GM23338 (cell line): ENCODE measurements around the gene EGLN2. TPM values are rescaled to one million over a fixed set of nuclear protein-coding genes. Genes with fewer than 3 reads are reported as not detected.
"Not testable (repeated sequence)": the region's sequence is repeated elsewhere in the genome, so short reads cannot be mapped to it uniquely, and the experiment has no call there.

Experiments
- ATAC-seq: fragments of 200-7000 bp; cut with Tn5 transposase; 3 replicates; pipeline ENCODE4 v1.9.1; 2020
- DNase-seq: peaks from one replicate; pipeline ENCODE4 v3.0.0-alpha.2; 2015; ENCODE audit warnings: low spot score
- H2AFZ ChIP-seq: fragments of 200-600 bp; sonication (generic); 2 replicates; pipeline ENCODE4 v1.8.0; 2016; ENCODE audit warnings: antibody characterized with exemption, mild to moderate bottlenecking, moderate library complexity
- H3F3A ChIP-seq: fragments of 200-600 bp; sonication (generic); replicated peaks from 2 replicates; pipeline ENCODE4 v1.8.0; 2017; ENCODE audit warnings: antibody characterized with exemption, mixed run types, low read depth
- H3K27ac ChIP-seq: fragments of 200-600 bp; sonication (generic); 2 replicates; pipeline ENCODE4 v1.6.1; 2016; ENCODE audit warnings: low read depth
- H3K27me3 ChIP-seq: fragments of 200-600 bp; sonication (generic); 2 replicates; pipeline ENCODE4 v1.8.0; 2016; ENCODE audit warnings: mild to moderate bottlenecking, mixed run types, moderate library complexity; ENCODE audit not compliant: insufficient read depth
- H3K36me3 ChIP-seq: fragments of 200-600 bp; sonication (generic); 2 replicates; pipeline ENCODE4 v1.8.0; 2016; ENCODE audit warnings: mild to moderate bottlenecking; ENCODE audit not compliant: insufficient read depth
- H3K4me1 ChIP-seq: fragments of 200-600 bp; sonication (generic); 2 replicates; pipeline ENCODE4 v1.8.0; 2016; ENCODE audit warnings: mild to moderate bottlenecking, moderate library complexity; ENCODE audit not compliant: insufficient read depth
- H3K4me2 ChIP-seq: fragments of 200-600 bp; sonication (generic); 2 replicates; pipeline ENCODE4 v1.7.1; 2017; ENCODE audit warnings: mixed run types
- H3K4me3 ChIP-seq: fragments of 200-600 bp; sonication (generic); 2 replicates; pipeline ENCODE4 v1.6.1; 2016; ENCODE audit warnings: mixed run types
- H3K79me2 ChIP-seq: fragments of 200-600 bp; sonication (generic); replicated peaks from 2 replicates; pipeline ENCODE4 v1.8.0; 2017; ENCODE audit warnings: mild to moderate bottlenecking; ENCODE audit not compliant: insufficient read depth
- H3K9me2 ChIP-seq: fragments of 200-600 bp; sonication (generic); 2 replicates; pipeline ENCODE4 v1.8.0; 2017; ENCODE audit not compliant: insufficient read depth
- H4K20me1 ChIP-seq: fragments of 200-600 bp; sonication (generic); replicated peaks from 2 replicates; pipeline ENCODE4 v1.8.0; 2017; ENCODE audit warnings: mild to moderate bottlenecking; ENCODE audit not compliant: insufficient read depth
- H3K27ac Mint-ChIP-seq: 2 replicates; pipeline ENCODE4 v1.8.0; 2020; ENCODE audit warnings: inconsistent platforms, mild to moderate bottlenecking, moderate library complexity, mixed read lengths
- H3K27me3 Mint-ChIP-seq: 3 replicates; pipeline ENCODE4 v1.8.0; 2022; ENCODE audit warnings: low read depth, mild to moderate bottlenecking, moderate library complexity, mixed read lengths, inconsistent platforms; ENCODE audit not compliant: insufficient read depth, poor library complexity
- H3K36me3 Mint-ChIP-seq: 3 replicates; pipeline ENCODE4 v1.8.0; 2021; ENCODE audit warnings: low read depth, mild to moderate bottlenecking, inconsistent platforms, moderate library complexity, mixed read lengths
- H3K4me1 Mint-ChIP-seq: 3 replicates; pipeline ENCODE4 v1.8.0; 2020; ENCODE audit warnings: mild to moderate bottlenecking, inconsistent platforms, mixed read lengths
- H3K4me3 Mint-ChIP-seq: 3 replicates; pipeline ENCODE4 v1.8.0; 2021; ENCODE audit warnings: moderate library complexity, mild to moderate bottlenecking, inconsistent platforms, mixed read lengths
- H3K9me3 Mint-ChIP-seq: 3 replicates; pipeline ENCODE4 v1.8.0; 2020; ENCODE audit warnings: moderate library complexity, mild to moderate bottlenecking, inconsistent platforms, mixed read lengths
- JUNB ChIP-seq: IDR thresholded peaks from one replicate; pipeline ENCODE4 v1.6.1; 2016; ENCODE audit warnings: antibody characterized with exemption; ENCODE audit not compliant: unreplicated experiment
- polyA plus RNA-seq: library from polyadenylated mRNA; unstranded; fragments of >200 nt; fragmentation: Nextera tagmentation; extraction: Ambion mirVana; gene quantifications from 2 replicates; pipeline ENCODE4 v1.2.1, GENCODE V29; 2016
- total RNA-seq: library from RNA; depleted of rRNA; stranded (reverse); fragments of >200 nt; shearing (Covaris generic); gene quantifications from 2 replicates; pipeline ENCODE4 v1.2.3, GENCODE V29; 2014
- TF ChIP-seq, protein P1 (sequence below): fragments of 250-450 bp; sonication (Bioruptor Pico); IDR thresholded peaks from 2 replicates; pipeline ENCODE4 v1.5.0; 2020; ENCODE audit warnings: mild to moderate bottlenecking, moderate library complexity

The EGLN2 gene
- total and polyA plus RNA-seq, 2 experiments from 2014 or later = 59.9 to 118 TPM

DNA sequence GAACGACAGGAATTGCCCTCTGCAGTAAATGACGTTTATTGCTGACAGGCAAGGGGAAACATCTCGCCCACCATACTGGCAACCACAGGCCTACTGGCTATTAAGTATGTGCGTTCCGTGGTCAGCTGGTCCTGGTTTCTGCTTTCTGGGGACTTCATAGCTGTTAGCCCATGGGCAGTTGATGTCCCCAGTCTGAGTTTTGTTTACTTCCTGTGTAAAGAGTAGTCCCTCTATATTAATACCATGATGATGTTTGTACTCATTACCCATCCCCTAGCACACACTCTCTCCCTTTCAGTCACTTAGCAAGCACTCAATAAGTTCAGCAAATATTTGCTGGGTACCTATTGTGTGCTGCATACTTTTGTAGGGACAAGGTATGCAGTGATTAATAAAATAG, 30.1 kb upstream of the EGLN2 start (continued):
- TF ChIP-seq JUNB = no peak
- TF ChIP-seq, protein P1, sequence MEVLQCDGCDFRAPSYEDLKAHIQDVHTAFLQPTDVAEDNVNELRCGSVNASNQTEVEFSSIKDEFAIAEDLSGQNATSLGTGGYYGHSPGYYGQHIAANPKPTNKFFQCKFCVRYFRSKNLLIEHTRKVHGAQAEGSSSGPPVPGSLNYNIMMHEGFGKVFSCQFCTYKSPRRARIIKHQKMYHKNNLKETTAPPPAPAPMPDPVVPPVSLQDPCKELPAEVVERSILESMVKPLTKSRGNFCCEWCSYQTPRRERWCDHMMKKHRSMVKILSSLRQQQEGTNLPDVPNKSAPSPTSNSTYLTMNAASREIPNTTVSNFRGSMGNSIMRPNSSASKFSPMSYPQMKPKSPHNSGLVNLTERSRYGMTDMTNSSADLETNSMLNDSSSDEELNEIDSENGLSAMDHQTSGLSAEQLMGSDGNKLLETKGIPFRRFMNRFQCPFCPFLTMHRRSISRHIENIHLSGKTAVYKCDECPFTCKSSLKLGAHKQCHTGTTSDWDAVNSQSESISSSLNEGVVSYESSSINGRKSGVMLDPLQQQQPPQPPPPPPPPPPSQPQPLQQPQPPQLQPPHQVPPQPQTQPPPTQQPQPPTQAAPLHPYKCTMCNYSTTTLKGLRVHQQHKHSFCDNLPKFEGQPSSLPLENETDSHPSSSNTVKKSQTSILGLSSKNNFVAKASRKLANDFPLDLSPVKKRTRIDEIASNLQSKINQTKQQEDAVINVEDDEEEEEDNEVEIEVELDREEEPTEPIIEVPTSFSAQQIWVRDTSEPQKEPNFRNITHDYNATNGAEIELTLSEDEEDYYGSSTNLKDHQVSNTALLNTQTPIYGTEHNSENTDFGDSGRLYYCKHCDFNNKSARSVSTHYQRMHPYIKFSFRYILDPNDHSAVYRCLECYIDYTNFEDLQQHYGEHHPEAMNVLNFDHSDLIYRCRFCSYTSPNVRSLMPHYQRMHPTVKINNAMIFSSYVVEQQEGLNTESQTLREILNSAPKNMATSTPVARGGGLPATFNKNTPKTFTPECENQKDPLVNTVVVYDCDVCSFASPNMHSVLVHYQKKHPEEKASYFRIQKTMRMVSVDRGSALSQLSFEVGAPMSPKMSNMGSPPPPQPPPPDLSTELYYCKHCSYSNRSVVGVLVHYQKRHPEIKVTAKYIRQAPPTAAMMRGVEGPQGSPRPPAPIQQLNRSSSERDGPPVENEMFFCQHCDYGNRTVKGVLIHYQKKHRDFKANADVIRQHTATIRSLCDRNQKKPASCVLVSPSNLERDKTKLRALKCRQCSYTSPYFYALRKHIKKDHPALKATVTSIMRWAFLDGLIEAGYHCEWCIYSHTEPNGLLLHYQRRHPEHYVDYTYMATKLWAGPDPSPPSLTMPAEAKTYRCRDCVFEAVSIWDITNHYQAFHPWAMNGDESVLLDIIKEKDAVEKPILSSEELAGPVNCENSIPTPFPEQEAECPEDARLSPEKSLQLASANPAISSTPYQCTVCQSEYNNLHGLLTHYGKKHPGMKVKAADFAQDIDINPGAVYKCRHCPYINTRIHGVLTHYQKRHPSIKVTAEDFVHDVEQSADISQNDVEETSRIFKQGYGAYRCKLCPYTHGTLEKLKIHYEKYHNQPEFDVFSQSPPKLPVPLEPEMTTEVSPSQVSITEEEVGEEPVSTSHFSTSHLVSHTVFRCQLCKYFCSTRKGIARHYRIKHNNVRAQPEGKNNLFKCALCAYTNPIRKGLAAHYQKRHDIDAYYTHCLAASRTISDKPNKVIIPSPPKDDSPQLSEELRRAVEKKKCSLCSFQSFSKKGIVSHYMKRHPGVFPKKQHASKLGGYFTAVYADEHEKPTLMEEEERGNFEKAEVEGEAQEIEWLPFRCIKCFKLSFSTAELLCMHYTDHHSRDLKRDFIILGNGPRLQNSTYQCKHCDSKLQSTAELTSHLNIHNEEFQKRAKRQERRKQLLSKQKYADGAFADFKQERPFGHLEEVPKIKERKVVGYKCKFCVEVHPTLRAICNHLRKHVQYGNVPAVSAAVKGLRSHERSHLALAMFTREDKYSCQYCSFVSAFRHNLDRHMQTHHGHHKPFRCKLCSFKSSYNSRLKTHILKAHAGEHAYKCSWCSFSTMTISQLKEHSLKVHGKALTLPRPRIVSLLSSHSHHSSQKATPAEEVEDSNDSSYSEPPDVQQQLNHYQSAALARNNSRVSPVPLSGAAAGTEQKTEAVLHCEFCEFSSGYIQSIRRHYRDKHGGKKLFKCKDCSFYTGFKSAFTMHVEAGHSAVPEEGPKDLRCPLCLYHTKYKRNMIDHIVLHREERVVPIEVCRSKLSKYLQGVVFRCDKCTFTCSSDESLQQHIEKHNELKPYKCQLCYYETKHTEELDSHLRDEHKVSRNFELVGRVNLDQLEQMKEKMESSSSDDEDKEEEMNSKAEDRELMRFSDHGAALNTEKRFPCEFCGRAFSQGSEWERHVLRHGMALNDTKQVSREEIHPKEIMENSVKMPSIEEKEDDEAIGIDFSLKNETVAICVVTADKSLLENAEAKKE = no peak

DNA sequence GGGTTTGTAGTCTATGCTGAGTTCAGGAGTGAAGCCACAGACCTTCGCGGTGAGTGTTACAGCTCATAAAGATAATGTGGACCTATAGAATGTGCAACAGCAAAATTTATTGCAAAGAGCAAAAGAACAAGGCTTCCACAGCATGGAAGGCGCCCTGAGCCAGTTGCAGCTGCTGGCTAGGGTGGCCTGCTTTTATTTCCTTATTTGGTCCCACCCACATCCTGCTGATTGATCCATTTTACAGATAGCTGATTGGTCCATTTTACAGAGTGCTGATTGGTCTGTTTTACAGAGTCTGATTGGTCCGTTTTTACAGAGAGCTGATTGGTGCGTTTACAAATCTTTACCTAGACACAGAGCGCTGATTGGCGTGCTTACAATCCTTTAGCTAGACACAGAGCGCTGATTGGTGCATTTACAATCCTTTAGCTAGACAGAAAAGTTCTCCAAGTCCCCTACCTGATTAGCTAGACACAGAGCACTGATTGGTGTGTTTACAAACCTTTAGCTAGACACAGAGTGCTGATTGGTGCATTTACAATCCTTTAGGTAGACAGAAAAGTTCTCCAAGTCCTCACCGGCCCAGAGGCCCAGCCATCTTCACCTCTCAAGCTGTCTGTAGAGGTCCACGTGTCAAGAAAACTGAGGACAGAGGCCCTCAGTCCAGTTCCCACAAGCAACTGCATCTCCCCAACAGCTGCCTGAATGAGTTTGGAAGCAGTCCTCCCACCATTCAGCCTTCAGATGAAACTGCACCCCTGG, 27.7 kb upstream of the EGLN2 start:
- not testable (repeated sequence) for H3K4me1 ChIP-seq, ATAC-seq, H3K27ac Mint-ChIP-seq, H3K27me3 Mint-ChIP-seq, H3K4me3 Mint-ChIP-seq, H3K9me2 ChIP-seq, H3F3A ChIP-seq, H3K9me3 Mint-ChIP-seq, H3K4me1 Mint-ChIP-seq, H3K4me2 ChIP-seq, H3K79me2 ChIP-seq, H3K27me3 ChIP-seq, H2AFZ ChIP-seq, H3K4me3 ChIP-seq, H3K27ac ChIP-seq, H3K36me3 ChIP-seq, H4K20me1 ChIP-seq
- peak; percentile 49 for DNase-seq
- peaks cover 27% of the 10 kb centered on the region for H3K36me3 Mint-ChIP-seq
